8988T (cell line): ENCODE results near the gene TSHZ2.

Experiments used
- DNase-seq: peaks from one replicate; pipeline ENCODE4 v3.0.0; 2011

Gene TSHZ2

GRCh38 chr20:53260591-53260990, 288.4 kb downstream of the TSHZ2 start:
- no peak for DNase-seq

- no peak for DNase-seq
Observed at GRCh38 chr20:53262365-53262764, 290.2 kb downstream of the TSHZ2 start.

GRCh38 chr20:53263554-53264438, 291.6 kb downstream of the TSHZ2 start:
- DNase-seq, result no peak

- DNase-seq, result no peak
Observed at GRCh38 chr20:53264604-53265003, 292.4 kb downstream of the TSHZ2 start.

GRCh38 chr20:53265304-53265875, 293.2 kb downstream of the TSHZ2 start:
- no peak for DNase-seq

- no peak for DNase-seq
Observed at GRCh38 chr20:53269380-53269779, 297.2 kb downstream of the TSHZ2 start.

- DNase-seq, result no peak
Observed at GRCh38 chr20:53270792-53271375, 298.7 kb downstream of the TSHZ2 start.

GRCh38 chr20:53274365-53274764, 302.2 kb downstream of the TSHZ2 start:
- no peak for DNase-seq

- DNase-seq, result no peak
Observed at GRCh38 chr20:53274807-53275206, 302.6 kb downstream of the TSHZ2 start.

GRCh38 chr20:53276143-53276542, 304.0 kb downstream of the TSHZ2 start:
- no peak for DNase-seq

- no peak for DNase-seq
Observed at GRCh38 chr20:53278555-53278954, 306.4 kb downstream of the TSHZ2 start.

- no peak for DNase-seq
Observed at GRCh38 chr20:53279735-53280134, 307.6 kb downstream of the TSHZ2 start.

GRCh38 chr20:53281557-53282117, 309.5 kb downstream of the TSHZ2 start:
- no peak for DNase-seq

- DNase-seq, result no peak
Observed at GRCh38 chr20:53282217-53282955, 310.2 kb downstream of the TSHZ2 start.

GRCh38 chr20:53283011-53283410, 310.9 kb downstream of the TSHZ2 start:
- DNase-seq, result no peak

- DNase-seq, result no peak
Observed at GRCh38 chr20:53283597-53283996, 311.4 kb downstream of the TSHZ2 start.

- no peak for DNase-seq
Observed at GRCh38 chr20:53284256-53284655, 312.1 kb downstream of the TSHZ2 start.

- no peak for DNase-seq
Observed at GRCh38 chr20:53284696-53285095, 312.5 kb downstream of the TSHZ2 start.

- no peak for DNase-seq
Observed at GRCh38 chr20:53287357-53288042, 315.3 kb downstream of the TSHZ2 start.

GRCh38 chr20:53291548-53291947, 319.4 kb downstream of the TSHZ2 start:
- no peak for DNase-seq

GRCh38 chr20:53292347-53292746, 320.2 kb downstream of the TSHZ2 start:
- DNase-seq, result no peak

GRCh38 chr20:53294804-53295203, 322.6 kb downstream of the TSHZ2 start:
- DNase-seq, result no peak
